ENCODE measurements around the gene RHBDL3.
A peak's percentile ranks its signal among the peaks of the same experiment; 100 is the strongest.

RHBDL3 gene

GRCh38 chr17:32335046-32335445, 69.4 kb downstream of the RHBDL3 start:
- H3K36me3 ChIP-seq (ENCODE audit: insufficient read depth, low read length), result peaks cover 9% of the 10 kb centered on the region
- peak overlapping the region; percentile 23 for H3K4me2 ChIP-seq (ENCODE audit: low read length)
- H3K9me3 ChIP-seq (replicated peaks; ENCODE audit: low read length), result no peaks in the 10 kb centered on the region
- H3K27me3 ChIP-seq (ENCODE audit: control insufficient read depth, insufficient read depth, low read length), result no peaks in the 10 kb centered on the region
- no peak overlapping the region for H3K4me3 ChIP-seq (ENCODE audit: low read length)
- no peak overlapping the region for H3K9ac ChIP-seq (ENCODE audit: low read depth, low read length)
- peaks cover 10% of the 10 kb centered on the region for H3K4me1 ChIP-seq (ENCODE audit: control insufficient read depth, insufficient read depth, low read length)

GRCh38 chr17:32335687-32336086, 70.1 kb downstream of the RHBDL3 start:
- Histone ChIP-seq H3K27me3 (ENCODE audit: control insufficient read depth, insufficient read depth, low read length) (no peaks in the 10 kb centered on the region), H3K9me3 (replicated peaks; ENCODE audit: low read length) (no peaks in the 10 kb centered on the region), H3K9ac (ENCODE audit: low read depth, low read length) (no peak overlapping the region), H3K4me2 (ENCODE audit: low read length) (peak overlapping the region; percentile 23), H3K36me3 (ENCODE audit: insufficient read depth, low read length) (peaks cover 9% of the 10 kb centered on the region), H3K4me3 (ENCODE audit: low read length) (no peak overlapping the region), H3K4me1 (ENCODE audit: control insufficient read depth, insufficient read depth, low read length) (peaks cover 10% of the 10 kb centered on the region)

GRCh38 chr17:32341141-32341856, 75.7 kb downstream of the RHBDL3 start:
- Histone ChIP-seq H3K4me2 (ENCODE audit: low read length) (peak overlapping the region; percentile 84), H3K9ac (ENCODE audit: low read depth, low read length) (peak overlapping the region; percentile 80), H3K9me3 (replicated peaks; ENCODE audit: low read length) (no peaks in the 10 kb centered on the region), H3K4me1 (ENCODE audit: control insufficient read depth, insufficient read depth, low read length) (peaks cover 14% of the 10 kb centered on the region), H3K36me3 (ENCODE audit: insufficient read depth, low read length) (no peaks in the 10 kb centered on the region), H3K4me3 (ENCODE audit: low read length) (peak overlapping the region; percentile 73), H3K27me3 (ENCODE audit: control insufficient read depth, insufficient read depth, low read length) (no peaks in the 10 kb centered on the region)

GRCh38 chr17:32341857-32342602, 76.4 kb downstream of the RHBDL3 start, which contains the start of gene C17orf75:
C17orf75 (minus strand) TSS chr17:32342173; CDS start chr17:32342139, 34 bp downstream.
- H3K9me3 ChIP-seq (replicated peaks; ENCODE audit: low read length), result no peaks in the 10 kb centered on the region
- H3K4me3 ChIP-seq (ENCODE audit: low read length), result peak within 1 kb of the TSS; percentile 73
- peaks cover 14% of the 10 kb centered on the region for H3K4me1 ChIP-seq (ENCODE audit: control insufficient read depth, insufficient read depth, low read length)
- peak within 1 kb of the TSS; percentile 84 for H3K4me2 ChIP-seq (ENCODE audit: low read length)
- H3K27me3 ChIP-seq (ENCODE audit: control insufficient read depth, insufficient read depth, low read length), result no peaks in the 10 kb centered on the region
- peak within 1 kb of the TSS; percentile 80 for H3K9ac ChIP-seq (ENCODE audit: low read depth, low read length)
- H3K36me3 ChIP-seq (ENCODE audit: insufficient read depth, low read length), result no peaks in the 10 kb centered on the region

- no peaks in the 10 kb centered on the region for H3K27me3 ChIP-seq (ENCODE audit: control insufficient read depth, insufficient read depth, low read length)
- peak overlapping the region; percentile 80 for H3K9ac ChIP-seq (ENCODE audit: low read depth, low read length)
- H3K4me3 ChIP-seq (ENCODE audit: low read length), result peak overlapping the region; percentile 73
Measured at GRCh38 chr17:32342603-32343325, 77.1 kb downstream of the RHBDL3 start.

GRCh38 chr17:32345951-32346600, 80.4 kb downstream of the RHBDL3 start:
- no peak overlapping the region for H3K4me2 ChIP-seq (ENCODE audit: low read length)
- no peak overlapping the region for H3K4me3 ChIP-seq (ENCODE audit: low read length)
- no peak overlapping the region for H3K9ac ChIP-seq (ENCODE audit: low read depth, low read length)
- H3K27me3 ChIP-seq (ENCODE audit: control insufficient read depth, insufficient read depth, low read length), result no peaks in the 10 kb centered on the region
- no peaks in the 10 kb centered on the region for H3K9me3 ChIP-seq (replicated peaks; ENCODE audit: low read length)
- H3K4me1 ChIP-seq (ENCODE audit: control insufficient read depth, insufficient read depth, low read length), result peaks cover 18% of the 10 kb centered on the region
- H3K36me3 ChIP-seq (ENCODE audit: insufficient read depth, low read length), result no peaks in the 10 kb centered on the region

More at GRCh38 chr17:32342603-32343325, 77.1 kb downstream of the RHBDL3 start:
- H3K36me3 ChIP-seq (ENCODE audit: insufficient read depth, low read length), result no peaks in the 10 kb centered on the region
- peaks cover 14% of the 10 kb centered on the region for H3K4me1 ChIP-seq (ENCODE audit: control insufficient read depth, insufficient read depth, low read length)
- H3K9me3 ChIP-seq (replicated peaks; ENCODE audit: low read length), result no peaks in the 10 kb centered on the region
- peak overlapping the region; percentile 84 for H3K4me2 ChIP-seq (ENCODE audit: low read length)

- no peaks in the 10 kb centered on the region for H3K27me3 ChIP-seq (ENCODE audit: control insufficient read depth, insufficient read depth, low read length)
- no peak overlapping the region for H3K4me3 ChIP-seq (ENCODE audit: low read length)
- peaks cover 16% of the 10 kb centered on the region for H3K36me3 ChIP-seq (ENCODE audit: insufficient read depth, low read length)
- H3K4me2 ChIP-seq (ENCODE audit: low read length), result no peak overlapping the region
- no peak overlapping the region for H3K9ac ChIP-seq (ENCODE audit: low read depth, low read length)
- peaks cover 16% of the 10 kb centered on the region for H3K4me1 ChIP-seq (ENCODE audit: control insufficient read depth, insufficient read depth, low read length)
- H3K9me3 ChIP-seq (replicated peaks; ENCODE audit: low read length), result no peaks in the 10 kb centered on the region
Measured at GRCh38 chr17:32348483-32348800, 82.8 kb downstream of the RHBDL3 start.

GRCh38 chr17:32349503-32349853, 83.8 kb downstream of the RHBDL3 start:
- Histone ChIP-seq H3K9me3 (replicated peaks; ENCODE audit: low read length) (no peaks in the 10 kb centered on the region), H3K4me1 (ENCODE audit: control insufficient read depth, insufficient read depth, low read length) (peaks cover 16% of the 10 kb centered on the region), H3K4me2 (ENCODE audit: low read length) (peak overlapping the region; percentile 82), H3K27me3 (ENCODE audit: control insufficient read depth, insufficient read depth, low read length) (no peaks in the 10 kb centered on the region), H3K9ac (ENCODE audit: low read depth, low read length) (peak overlapping the region; percentile 97), H3K36me3 (ENCODE audit: insufficient read depth, low read length) (peaks cover 24% of the 10 kb centered on the region), H3K4me3 (ENCODE audit: low read length) (peak overlapping the region; percentile 90)

GRCh38 chr17:32349854-32350665, 84.4 kb downstream of the RHBDL3 start, which contains the start of gene ZNF207:
ZNF207 (plus strand) TSS chr17:32350157; CDS start chr17:32350286, 129 bp downstream.
- Histone ChIP-seq H3K36me3 (ENCODE audit: insufficient read depth, low read length) (peaks cover 29% of the 10 kb centered on the region), H3K9me3 (replicated peaks; ENCODE audit: low read length) (no peaks in the 10 kb centered on the region), H3K27me3 (ENCODE audit: control insufficient read depth, insufficient read depth, low read length) (no peaks in the 10 kb centered on the region), H3K9ac (ENCODE audit: low read depth, low read length) (peak within 1 kb of the TSS; percentile 97), H3K4me3 (ENCODE audit: low read length) (peak within 1 kb of the TSS; percentile 90), H3K4me1 (ENCODE audit: control insufficient read depth, insufficient read depth, low read length) (peaks cover 21% of the 10 kb centered on the region), H3K4me2 (ENCODE audit: low read length) (peak within 1 kb of the TSS; percentile 85)

GRCh38 chr17:32350666-32351418, 85.2 kb downstream of the RHBDL3 start:
- Histone ChIP-seq H3K36me3 (ENCODE audit: insufficient read depth, low read length) (peaks cover 37% of the 10 kb centered on the region), H3K4me1 (ENCODE audit: control insufficient read depth, insufficient read depth, low read length) (peaks cover 28% of the 10 kb centered on the region), H3K9ac (ENCODE audit: low read depth, low read length) (peak overlapping the region; percentile 97), H3K9me3 (replicated peaks; ENCODE audit: low read length) (no peaks in the 10 kb centered on the region), H3K4me3 (ENCODE audit: low read length) (peak overlapping the region; percentile 90), H3K4me2 (ENCODE audit: low read length) (peak overlapping the region; percentile 85), H3K27me3 (ENCODE audit: control insufficient read depth, insufficient read depth, low read length) (no peaks in the 10 kb centered on the region)

All from skeletal muscle satellite cell (primary cell).